ENCODE data around the gene PCYT2. TPM values are rescaled to one million over a fixed set of nuclear protein-coding genes. Genes with fewer than 3 reads are reported as not detected.

PCYT2 gene
- total RNA-seq, 1 experiment from 2014 or later = 51.5 TPM

- DNase-seq (ENCODE audit: low read depth, low spot score) (no peak), ATAC-seq (no peak)
- Histone ChIP-seq H3K9me3 (ENCODE audit: control insufficient read depth in 1 of 2, insufficient read depth in 1 of 2, low read depth in 1 of 2, low read length in 2 of 2) (no peaks in the 10 kb centered on the region), H3K4me3 (replicated peaks in 1 of 2; ENCODE audit: low read depth in 1 of 2, low read length in 2 of 2) (no peak overlapping the region), H3K27me3 (ENCODE audit: insufficient read depth, low read length) (no peaks in the 10 kb centered on the region), H4K20me1 (ENCODE audit: insufficient read depth) (no peaks in the 10 kb centered on the region), H3K79me2 (ENCODE audit: insufficient read depth, low read length) (peaks cover 45% of the 10 kb centered on the region), H3K4me1 (ENCODE audit: control insufficient read depth in 1 of 2, insufficient read depth in 2 of 2, low read length in 2 of 2) (peaks cover 43 to 60% of the 10 kb centered on the region in 2 experiments), H3K27ac (ENCODE audit: low read depth, low read length) (peak overlapping the region; percentile 60), H3K36me3 (ENCODE audit: control insufficient read depth in 1 of 2, insufficient read depth in 2 of 2, low read length in 2 of 2) (peaks cover 21 to 34% of the 10 kb centered on the region in 2 experiments), H2AFZ (ENCODE audit: low read depth, low read length, poor library complexity, severe bottlenecking) (no peak overlapping the region), H3K4me2 (ENCODE audit: low read length) (peak overlapping the region; percentile 66), H3K9ac (ENCODE audit: low read length) (no peak overlapping the region), H3K9me2 (ENCODE audit: insufficient read depth) (no peaks in the 10 kb centered on the region)
- CTCF ChIA-PET = interaction anchor here (0.9 to 1.8 kb wide), 2 partner anchors 10 to 108 kb away, joined by 4 to 9 read pairs; partner anchors contain the start of genes CENPX and LRRC45
- POLR2A ChIA-PET = interaction anchor here (1.1 to 1.3 kb wide), 2 partner anchors 13 to 16 kb away, joined by 3 read pairs; no protein-coding TSS in a partner anchor
- TF ChIP-seq, protein P1, sequence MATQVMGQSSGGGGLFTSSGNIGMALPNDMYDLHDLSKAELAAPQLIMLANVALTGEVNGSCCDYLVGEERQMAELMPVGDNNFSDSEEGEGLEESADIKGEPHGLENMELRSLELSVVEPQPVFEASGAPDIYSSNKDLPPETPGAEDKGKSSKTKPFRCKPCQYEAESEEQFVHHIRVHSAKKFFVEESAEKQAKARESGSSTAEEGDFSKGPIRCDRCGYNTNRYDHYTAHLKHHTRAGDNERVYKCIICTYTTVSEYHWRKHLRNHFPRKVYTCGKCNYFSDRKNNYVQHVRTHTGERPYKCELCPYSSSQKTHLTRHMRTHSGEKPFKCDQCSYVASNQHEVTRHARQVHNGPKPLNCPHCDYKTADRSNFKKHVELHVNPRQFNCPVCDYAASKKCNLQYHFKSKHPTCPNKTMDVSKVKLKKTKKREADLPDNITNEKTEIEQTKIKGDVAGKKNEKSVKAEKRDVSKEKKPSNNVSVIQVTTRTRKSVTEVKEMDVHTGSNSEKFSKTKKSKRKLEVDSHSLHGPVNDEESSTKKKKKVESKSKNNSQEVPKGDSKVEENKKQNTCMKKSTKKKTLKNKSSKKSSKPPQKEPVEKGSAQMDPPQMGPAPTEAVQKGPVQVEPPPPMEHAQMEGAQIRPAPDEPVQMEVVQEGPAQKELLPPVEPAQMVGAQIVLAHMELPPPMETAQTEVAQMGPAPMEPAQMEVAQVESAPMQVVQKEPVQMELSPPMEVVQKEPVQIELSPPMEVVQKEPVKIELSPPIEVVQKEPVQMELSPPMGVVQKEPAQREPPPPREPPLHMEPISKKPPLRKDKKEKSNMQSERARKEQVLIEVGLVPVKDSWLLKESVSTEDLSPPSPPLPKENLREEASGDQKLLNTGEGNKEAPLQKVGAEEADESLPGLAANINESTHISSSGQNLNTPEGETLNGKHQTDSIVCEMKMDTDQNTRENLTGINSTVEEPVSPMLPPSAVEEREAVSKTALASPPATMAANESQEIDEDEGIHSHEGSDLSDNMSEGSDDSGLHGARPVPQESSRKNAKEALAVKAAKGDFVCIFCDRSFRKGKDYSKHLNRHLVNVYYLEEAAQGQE (IDR thresholded peaks at IDR 0.05; ENCODE audit: low read depth) = no peak
- no peak for TF ChIP-seq POLR2AphosphoS5 (IDR thresholded peaks at IDR 0.05; ENCODE audit: low read depth, low read length)
- RAD21 ChIA-PET (ENCODE audit: low non-redundant PET in 1 of 2, low total read pairs in 2 of 2, uncharacterized antibody in 2 of 2, unreplicated experiment in 2 of 2) = interaction anchor here in 1 of 2 experiments (1.3 kb wide), 1 partner anchor 13 kb away, joined by 3 read pairs; no protein-coding TSS in a partner anchor
- intact Hi-C loops (cut with micrococcal nuclease) = loop anchor here (5.0 kb wide), 1 partner anchor 109 kb away; the partner anchor contains the start of genes CENPX and LRRC45
- BruUV-seq (replicated peaks) = no TSS peak
Observed at GRCh38 chr17:81913394-81914102, 2.3 kb upstream of the PCYT2 start.
